ENCODE results near the gene SMG6.

GRCh38 chr17:2282297-2282873 lies 21.2 kb downstream of the SMG6 start:
- TF ChIP-seq CTCF (conservative IDR thresholded peaks at IDR 0.05; ENCODE audit: low read depth, low read length) (peak; percentile 77), EZH2 (IDR thresholded peaks at IDR 0.05; ENCODE audit: borderline replicate concordance, low read depth, low read length, poor library complexity, severe bottlenecking) (no peak)
